PC-3 (cell line): ENCODE data around the gene PTPN1. TPM values are rescaled to one million over a fixed set of nuclear protein-coding genes. Genes with fewer than 3 reads are reported as not detected.
A peak's percentile ranks its signal among the peaks of the same experiment; 100 is the strongest.

ENCODE experiments used
- ATAC-seq: fragments of 200-7000 bp; cut with Tn5 transposase; 2 replicates; pipeline ENCODE4 v1.9.1; 2020; ENCODE audit warnings: mild to moderate bottlenecking, moderate library complexity
- BruUV-seq: library from RNA; stranded (reverse); fragments of 400-500 nt; replicated peaks from 2 replicates; lab custom pipeline; 2021; lab: Mats Ljungman, UMichigan
- CTCF ChIA-PET: fragments of 300-600 bp; sonication (Branson Sonifier 250); formaldehyde crosslinking; loops from one replicate; lab custom pipeline; 2022; ENCODE audit warnings: antibody characterized with exemption; lab: Charles Lee
- POLR2A ChIA-PET: fragments of 300-600 bp; sonication (Branson Sonifier 250); formaldehyde crosslinking; loops from one replicate; lab custom pipeline; 2022; ENCODE audit warnings: antibody characterized with exemption; ENCODE audit not compliant: unreplicated experiment; lab: Charles Lee
- DNase-seq: peaks from one replicate; pipeline ENCODE4 v3.0.0-alpha.2; 2015
- H2AFZ ChIP-seq: fragments of 300-600 bp; sonication (generic); 2 replicates; pipeline ENCODE4 v1.6.0; 2016; ENCODE audit warnings: antibody characterized with exemption, low read length
- H3F3A ChIP-seq: fragments of 300-600 bp; sonication (generic); one replicate; pipeline ENCODE4 v1.6.0; 2017; ENCODE audit warnings: antibody characterized with exemption, low read length, control low read depth, mild to moderate bottlenecking; ENCODE audit not compliant: unreplicated experiment
- H3K27ac ChIP-seq: fragments of 300-600 bp; sonication (generic); 2 replicates; pipeline ENCODE4 v1.5.1; 2016; ENCODE audit warnings: mild to moderate bottlenecking, low read length
- H3K27me3 ChIP-seq: fragments of 300-600 bp; sonication (generic); 2 replicates; pipeline ENCODE4 v1.6.1; 2016; ENCODE audit warnings: low read length, mixed read lengths
- H3K36me3 ChIP-seq: fragments of 300-600 bp; sonication (generic); 2 replicates; pipeline ENCODE4 v1.6.1; 2016; ENCODE audit warnings: low read depth, mixed run types, low read length, mixed read lengths
- H3K4me1 ChIP-seq: fragments of 300-600 bp; sonication (generic); 2 replicates; pipeline ENCODE4 v1.5.1; 2016; ENCODE audit warnings: low read length; ENCODE audit not compliant: insufficient read depth
- H3K4me2 ChIP-seq: fragments of 300-600 bp; sonication (generic); 2 replicates; pipeline ENCODE4 v1.6.0; 2016; ENCODE audit warnings: low read length
- H3K4me3 ChIP-seq: fragments of 300-600 bp; sonication (generic); 2 replicates; pipeline ENCODE4 v1.5.1; 2016; ENCODE audit warnings: mild to moderate bottlenecking, low read length, mixed read lengths
- H3K79me2 ChIP-seq: fragments of 300-600 bp; sonication (generic); 2 replicates; pipeline ENCODE4 v1.6.1; 2017; ENCODE audit warnings: low read length, mixed read lengths
- H3K9ac ChIP-seq: fragments of 300-600 bp; sonication (generic); 2 replicates; pipeline ENCODE4 v1.6.0; 2016; ENCODE audit warnings: mild to moderate bottlenecking, low read length
- H3K9me2 ChIP-seq: fragments of 300-600 bp; sonication (generic); replicated peaks from 2 replicates; pipeline ENCODE4 v1.6.1; 2016; ENCODE audit warnings: mixed run types, low read length, mixed read lengths
- H3K9me3 ChIP-seq: fragments of 300-600 bp; sonication (generic); 2 replicates; pipeline ENCODE4 v1.6.1; 2016; ENCODE audit warnings: low read length, mixed read lengths
- H4K20me1 ChIP-seq: fragments of 300-600 bp; sonication (generic); 2 replicates; pipeline ENCODE4 v1.6.1; 2016; ENCODE audit warnings: low read length, mixed read lengths
- CTCF ChIP-seq: fragments of 300-600 bp; sonication (generic); conservative IDR thresholded peaks from 2 replicates; pipeline ENCODE4 v1.5.1; 2017; ENCODE audit warnings: antibody characterized with exemption, low read depth, mild to moderate bottlenecking, low read length
- EZH2 ChIP-seq: fragments of 300-600 bp; sonication (generic); IDR thresholded peaks from one replicate; pipeline ENCODE4 v1.6.1; 2017; ENCODE audit warnings: antibody characterized with exemption, mild to moderate bottlenecking, low read length; ENCODE audit not compliant: unreplicated experiment
- EZH2phosphoT487 ChIP-seq: fragments of 300-600 bp; sonication (generic); IDR thresholded peaks from 2 replicates; pipeline ENCODE4 v1.6.1; 2018; ENCODE audit warnings: mild to moderate bottlenecking, antibody characterized with exemption, low read length, borderline replicate concordance
- intact Hi-C: fragments of 100-400 bp; cut with micrococcal nuclease; formaldehyde crosslinking; loops from 2 replicates; pipeline ENCODE4 v1.9.0; 2023
- total RNA-seq: library from RNA; depleted of rRNA; stranded (reverse); fragments of >200 nt; gene quantifications from 2 replicates; pipeline ENCODE4 v1.2.3, GENCODE V29; 2014

PTPN1 gene
- total RNA-seq, 1 experiment from 2014 or later = 47.7 TPM

DNA sequence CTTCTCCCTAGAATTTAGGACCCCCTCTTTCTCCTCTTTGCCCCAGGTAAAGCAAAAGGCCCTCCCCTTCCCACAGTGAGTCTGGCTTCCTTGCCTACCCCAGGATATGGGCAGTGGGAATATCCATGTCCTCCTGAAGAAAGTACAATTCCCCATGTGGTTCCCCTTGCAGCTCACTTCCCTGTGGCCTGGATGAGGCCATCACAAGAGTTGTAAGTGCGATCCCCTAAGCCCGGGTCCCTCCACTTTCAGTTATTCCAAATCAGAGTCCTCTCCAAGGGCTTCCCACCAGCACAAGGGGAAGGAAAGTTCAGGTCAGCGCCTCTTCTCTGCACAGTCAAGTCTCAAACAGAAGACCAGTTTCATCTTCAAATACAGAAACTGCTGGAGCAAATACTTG, 10.2 kb upstream of the PTPN1 start:
- no peak for DNase-seq
- no peak for ATAC-seq
- no peak overlapping the region for H3K4me2 ChIP-seq
- TF ChIP-seq EZH2 (no peak), CTCF (no peak), EZH2phosphoT487 (no peak)
- ChIA-PET CTCF (no interaction called here), POLR2A (no interaction called here)
- H3K9ac ChIP-seq = no peak overlapping the region
- no peak overlapping the region for H3K27ac ChIP-seq
- H3F3A ChIP-seq = no peaks in the 10 kb centered on the region
- no peaks in the 10 kb centered on the region for H3K9me2 ChIP-seq
- no peaks in the 10 kb centered on the region for H3K36me3 ChIP-seq
- peaks cover 9% of the 10 kb centered on the region for H3K4me1 ChIP-seq
- intact Hi-C loops = no loop called here
- H3K27me3 ChIP-seq = no peaks in the 10 kb centered on the region
- H4K20me1 ChIP-seq = no peaks in the 10 kb centered on the region
- no TSS peak for BruUV-seq
- H2AFZ ChIP-seq = no peak overlapping the region
- no peaks in the 10 kb centered on the region for H3K79me2 ChIP-seq
- no peaks in the 10 kb centered on the region for H3K9me3 ChIP-seq
- H3K4me3 ChIP-seq = no peak overlapping the region

GRCh38 chr20:50501972-50502745, 8.0 kb upstream of the PTPN1 start:
- BruUV-seq = no TSS peak
- Histone ChIP-seq H3K36me3 (no peaks in the 10 kb centered on the region), H3K9me2 (no peaks in the 10 kb centered on the region), H3F3A (no peaks in the 10 kb centered on the region), H4K20me1 (no peaks in the 10 kb centered on the region), H3K27me3 (no peaks in the 10 kb centered on the region), H3K9ac (no peak overlapping the region), H3K9me3 (no peaks in the 10 kb centered on the region), H3K79me2 (no peaks in the 10 kb centered on the region), H3K4me2 (no peak overlapping the region), H2AFZ (no peak overlapping the region), H3K4me3 (no peak overlapping the region), H3K27ac (no peak overlapping the region), H3K4me1 (peaks cover 2% of the 10 kb centered on the region)
- POLR2A ChIA-PET = no interaction called here
- CTCF ChIA-PET = no interaction called here
- DNase-seq = no peak
- ATAC-seq = no peak
- TF ChIP-seq EZH2 = no peak
- TF ChIP-seq CTCF = no peak
- TF ChIP-seq EZH2phosphoT487 = no peak
- intact Hi-C loops = no loop called here

GRCh38 chr20:50504231-50504823, 5.9 kb upstream of the PTPN1 start:
- intact Hi-C loops = loop anchor here (1.0 kb wide), 2 partner anchors 72 to 76 kb away; no protein-coding TSS in a partner anchor
- Histone ChIP-seq H3K9me2 (no peaks in the 10 kb centered on the region), H3K9me3 (no peaks in the 10 kb centered on the region), H3K27ac (no peak overlapping the region), H3K36me3 (no peaks in the 10 kb centered on the region), H2AFZ (no peak overlapping the region), H3K4me1 (peaks cover under 1% of the 10 kb centered on the region), H4K20me1 (no peaks in the 10 kb centered on the region), H3K9ac (no peak overlapping the region), H3K79me2 (no peaks in the 10 kb centered on the region), H3F3A (no peaks in the 10 kb centered on the region), H3K27me3 (no peaks in the 10 kb centered on the region), H3K4me3 (no peak overlapping the region), H3K4me2 (no peak overlapping the region)
- DNase-seq (no peak), ATAC-seq (peak; percentile 73)
- POLR2A ChIA-PET = interaction anchor here (0.5 to 0.6 kb wide), 2 partner anchors 18 to 189 kb away, joined by 4 read pairs; no protein-coding TSS in a partner anchor
- TF ChIP-seq CTCF (peak; percentile 39; the same call in 1 of the 2 replicates), EZH2phosphoT487 (no peak)
- BruUV-seq = no TSS peak
- CTCF ChIA-PET = interaction anchor here (0.8 to 1.2 kb wide), 4 partner anchors 21 to 72 kb away, joined by 3 to 7 read pairs (median 4); no protein-coding TSS in a partner anchor
